Germinal center (tissue), 1 donor: ENCODE data around the gene TSPAN10.
A peak's percentile ranks its signal among the peaks of the same experiment; 100 is the strongest.
"Not testable (repeated sequence)": the region's sequence is repeated elsewhere in the genome, so short reads cannot be mapped to it uniquely, and the experiment has no call there.

ENCODE experiments used
- DNase-seq: peaks from one replicate; pipeline ENCODE4 v3.0.0; 2012; ENCODE audit warnings: mixed read lengths, low spot score

The TSPAN10 gene

GRCh38 chr17:81664051-81664470 is 27.1 kb downstream of the TSPAN10 start:
- DNase-seq: no peak

GRCh38 chr17:81665205-81666091 is 28.5 kb downstream of the TSPAN10 start:
- no peak for DNase-seq

DNA sequence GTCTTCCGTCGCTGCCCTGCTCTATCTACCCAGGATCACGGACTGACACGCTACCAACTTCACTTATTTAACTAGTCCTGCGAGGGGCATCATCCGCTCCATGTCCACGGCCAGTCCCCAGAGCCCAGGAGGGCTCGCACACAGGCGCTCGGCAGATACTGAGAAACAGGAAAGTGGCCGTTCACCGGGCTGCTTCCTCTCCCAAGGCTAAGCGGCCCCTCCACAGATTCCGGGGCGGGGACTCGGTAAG is 29.0 kb downstream of the TSPAN10 start:
- no peak for DNase-seq

DNA sequence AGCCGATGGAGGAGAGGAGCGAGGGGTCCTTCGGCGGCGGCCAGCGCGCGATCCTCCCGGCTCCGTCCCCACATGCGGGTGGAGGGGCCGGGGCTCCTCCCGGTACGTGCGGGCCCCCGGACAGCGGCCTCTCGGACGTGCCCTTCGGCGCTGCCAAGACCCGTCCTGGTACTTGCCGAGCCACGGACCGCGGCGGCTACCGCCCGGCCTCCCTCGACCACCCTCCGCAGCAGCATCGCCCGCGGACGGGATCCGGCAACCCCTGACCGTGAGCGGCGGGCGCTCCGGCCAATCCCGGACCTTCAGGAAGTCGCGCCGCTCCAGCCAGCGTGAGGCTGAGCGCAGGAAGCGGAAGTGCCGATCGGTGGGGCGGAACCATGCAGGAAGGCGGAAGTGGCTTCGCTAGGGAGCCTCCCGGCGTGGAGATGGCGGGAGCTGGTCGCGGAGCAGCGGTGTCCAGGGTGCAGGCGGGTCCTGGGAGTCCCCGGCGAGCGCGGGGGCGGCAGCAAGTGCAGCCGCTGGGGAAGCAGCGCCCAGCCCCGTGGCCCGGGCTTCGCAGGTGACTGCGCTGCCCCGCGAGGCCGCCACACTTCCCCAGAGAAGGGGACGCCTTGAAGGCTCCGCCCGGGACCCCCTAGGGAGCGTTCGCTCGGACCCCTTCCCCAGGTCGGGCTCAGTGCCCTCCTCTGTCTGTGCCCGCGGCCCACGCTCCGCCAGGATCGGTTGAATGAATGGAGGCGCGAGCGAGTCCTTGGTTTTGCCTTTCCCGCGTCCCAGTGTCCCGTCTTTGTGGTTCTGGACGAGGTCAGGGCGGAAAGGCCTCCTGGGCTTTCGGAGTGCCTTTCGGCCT is 29.6 kb downstream of the TSPAN10 start, which contains the start of the genes CCDC137 and OXLD1:
Gene CCDC137, plus strand, starts transcription at position 396 of the 850 bp plus-strand sequence. Its CDS starts 30 bp downstream, at position 426.
Gene OXLD1, minus strand, starts transcription at position 264 of the 850 bp plus-strand sequence. Its CDS starts 28 bp downstream, at position 236.
- DNase-seq: peak; percentile 95

- no peak for DNase-seq
Measured at GRCh38 chr17:81667754-81668153, 30.8 kb downstream of the TSPAN10 start.

- DNase-seq: no peak
Measured at GRCh38 chr17:81672504-81672903, 35.5 kb downstream of the TSPAN10 start.

GRCh38 chr17:81672954-81673353 is 36.0 kb downstream of the TSPAN10 start:
- DNase-seq: no peak

GRCh38 chr17:81673561-81674258 is 36.7 kb downstream of the TSPAN10 start:
- DNase-seq: no peak

GRCh38 chr17:81675515-81676221 is 38.7 kb downstream of the TSPAN10 start:
- not testable (repeated sequence) for DNase-seq

DNA sequence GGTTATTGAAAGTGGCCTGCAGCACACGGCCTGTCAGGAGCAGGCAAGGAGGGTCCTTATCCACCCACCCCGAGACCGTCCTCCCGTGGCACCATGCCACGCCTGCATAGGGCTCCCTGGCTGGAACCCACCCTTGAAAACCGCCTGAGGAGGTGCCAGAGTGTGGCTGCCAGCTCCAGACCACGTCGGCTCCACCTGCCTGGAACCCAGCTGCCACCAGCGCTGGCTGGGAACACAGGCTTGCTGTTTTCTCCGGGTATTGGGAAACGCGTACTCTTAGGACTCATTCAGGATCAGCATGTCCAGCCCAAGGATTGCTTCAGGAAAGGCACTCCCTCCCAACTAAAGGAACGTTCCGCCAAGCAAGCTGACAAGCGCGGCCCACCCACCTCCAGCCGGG is 39.9 kb downstream of the TSPAN10 start:
- no peak for DNase-seq

DNA sequence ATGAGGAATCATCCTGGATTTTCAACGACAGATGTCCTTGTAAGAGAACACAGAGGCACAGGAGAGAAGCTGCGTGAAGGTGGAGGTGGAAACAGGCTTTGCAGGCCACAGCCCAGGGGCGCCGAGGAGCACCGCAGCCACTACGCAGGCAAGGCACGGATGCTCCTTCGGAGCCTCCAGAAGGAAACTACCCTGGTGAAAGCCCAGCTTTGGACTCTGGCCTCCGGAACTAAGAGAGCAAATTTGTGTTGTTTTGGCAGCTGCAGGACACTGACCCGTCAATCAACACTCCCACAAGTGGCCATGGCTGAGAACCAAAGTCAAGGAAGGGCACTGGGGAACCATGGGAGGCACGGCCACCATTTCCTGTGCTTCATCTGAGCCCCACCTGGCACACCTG is 43.2 kb downstream of the TSPAN10 start:
- no peak for DNase-seq

DNA sequence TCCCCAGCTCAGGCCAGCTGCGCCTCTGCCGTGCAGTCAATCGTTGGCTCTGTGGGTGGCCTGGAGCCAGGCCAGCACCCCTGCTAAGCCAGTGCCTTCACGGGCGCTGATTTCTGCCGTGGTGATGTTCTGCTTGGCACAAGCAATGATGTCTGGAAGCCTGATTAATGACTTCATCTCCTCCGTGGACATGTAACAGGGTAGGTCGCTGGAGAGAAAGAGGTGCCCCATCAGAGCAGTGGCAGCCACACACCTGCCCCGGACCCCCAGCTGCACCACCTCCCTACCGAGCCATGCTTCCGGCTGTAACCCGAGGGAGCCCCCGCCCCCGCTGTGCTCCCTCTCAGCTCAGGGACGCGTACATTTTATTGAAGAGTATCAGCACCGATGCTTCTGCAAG is 44.7 kb downstream of the TSPAN10 start:
- DNase-seq: no peak

- no peak for DNase-seq
Measured at GRCh38 chr17:81682565-81683207, 45.7 kb downstream of the TSPAN10 start.

DNA sequence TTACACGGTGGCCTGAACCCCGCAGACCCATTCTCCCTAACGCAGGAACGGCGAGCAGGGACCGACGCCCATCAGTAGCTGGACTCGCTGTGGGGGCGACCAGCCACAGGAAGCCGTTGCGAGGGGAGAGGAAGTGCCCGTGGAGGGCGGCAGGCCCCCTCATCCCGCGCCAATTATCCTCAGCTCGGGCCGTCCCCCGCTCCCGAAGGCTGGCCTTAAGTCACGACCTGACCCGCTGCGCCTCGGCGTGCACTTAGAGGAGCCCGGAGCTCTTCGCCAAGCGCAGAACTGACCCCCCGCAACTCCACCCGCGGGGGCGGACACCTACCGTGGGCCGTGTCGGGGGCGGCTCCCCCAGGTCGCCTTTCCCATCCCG is 46.2 kb downstream of the TSPAN10 start:
- no peak for DNase-seq

DNA sequence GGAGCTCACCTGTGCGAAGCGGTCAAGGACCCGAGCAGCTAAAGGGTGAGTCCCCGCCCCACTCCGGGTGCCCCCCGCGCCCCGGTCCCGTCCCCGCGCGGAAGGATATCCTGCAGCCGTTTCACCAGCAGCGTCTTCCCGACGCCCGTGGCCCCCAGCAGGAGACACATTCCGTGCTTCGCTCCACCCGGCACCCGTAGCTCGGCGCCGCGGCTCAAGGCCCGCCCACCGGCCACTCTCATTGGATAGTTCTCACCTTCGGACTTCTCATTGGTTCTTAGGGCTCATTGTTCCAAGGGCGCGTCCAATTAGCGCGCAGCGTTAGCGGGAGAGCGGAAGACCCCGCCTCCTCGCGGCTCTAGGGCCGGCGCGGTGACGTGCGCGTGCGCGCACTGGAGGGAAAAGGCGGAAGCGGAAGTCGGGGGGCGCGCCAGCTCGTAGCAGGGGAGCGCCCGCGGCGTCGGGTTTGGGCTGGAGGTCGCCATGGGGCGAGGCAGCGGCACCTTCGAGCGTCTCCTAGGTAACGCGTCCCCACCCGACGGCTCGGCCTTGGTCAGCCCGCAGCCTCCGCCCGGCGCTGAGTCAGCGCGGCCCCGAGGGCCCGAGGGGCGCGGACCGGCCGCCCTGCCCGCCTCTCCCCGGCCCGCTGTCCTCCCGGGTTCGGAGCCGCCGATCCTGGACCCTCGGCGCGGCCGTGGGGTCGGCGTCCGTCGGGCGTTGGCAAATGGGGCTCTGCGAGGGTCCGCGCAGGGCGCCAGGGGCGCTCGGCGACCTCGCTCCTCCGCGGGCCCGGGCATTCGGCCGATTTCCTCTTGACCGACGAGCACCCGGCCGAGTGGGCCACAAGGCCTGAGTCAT is 46.8 kb downstream of the TSPAN10 start, which contains the start of the genes ARL16 and HGS:
Gene ARL16, minus strand, starts transcription at position 214 of the 858 bp plus-strand sequence. Its CDS starts 44 bp downstream, at position 170.
Gene HGS, plus strand, starts transcription at position 428 of the 858 bp plus-strand sequence. Its CDS starts 56 bp downstream, at position 484.
- peak; percentile 100 for DNase-seq

DNA sequence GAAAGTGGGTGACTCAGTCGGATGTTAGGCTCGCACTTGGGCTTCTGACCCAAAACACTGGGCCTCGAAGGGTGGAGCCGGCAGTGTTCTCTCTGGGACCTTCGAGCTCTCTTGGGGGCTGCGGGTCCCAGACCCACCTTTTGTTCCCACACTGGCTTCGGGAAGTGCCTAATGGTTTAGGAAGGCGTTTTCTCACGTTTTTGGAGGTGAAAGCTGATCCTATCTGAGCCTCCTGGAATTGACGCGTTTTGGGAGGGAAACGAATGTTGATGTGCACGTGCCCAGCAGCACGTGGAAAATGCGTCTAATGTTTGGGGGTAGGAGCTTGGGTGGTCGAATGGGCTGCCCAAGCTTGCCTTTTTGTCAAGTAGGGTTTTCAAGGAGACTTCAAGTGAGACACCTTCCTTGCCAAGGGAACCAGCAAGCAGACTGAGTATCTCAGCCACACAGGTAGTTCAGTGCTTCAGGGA is 47.5 kb downstream of the TSPAN10 start:
- DNase-seq: no peak

- DNase-seq: no peak
Measured at GRCh38 chr17:81685108-81685507, 48.1 kb downstream of the TSPAN10 start.

DNA sequence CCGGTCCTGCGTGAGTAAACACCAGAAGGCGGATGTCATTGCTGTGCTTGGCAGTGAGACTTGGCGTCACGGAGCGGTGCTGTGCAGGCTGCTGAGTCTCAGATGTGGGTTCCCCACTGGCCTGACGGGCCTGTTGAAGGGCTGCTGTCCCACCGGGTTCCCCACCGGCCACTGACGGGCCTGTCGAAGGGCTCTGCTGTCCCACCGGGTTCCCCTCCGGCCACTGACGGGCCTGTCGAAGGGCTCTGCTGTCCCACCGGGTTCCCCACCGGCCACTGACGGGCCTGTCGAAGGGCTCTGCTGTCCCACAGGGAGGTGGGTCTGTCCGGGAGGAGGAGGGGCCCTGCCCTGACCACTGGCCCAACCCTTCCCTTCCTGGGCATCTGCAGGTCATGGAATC is 49.6 kb downstream of the TSPAN10 start:
- DNase-seq: no peak

- DNase-seq: no peak
Measured at GRCh38 chr17:81687770-81688541, 51.0 kb downstream of the TSPAN10 start.
